Effector CD4-positive, alpha-beta T cell (primary cell): ENCODE measurements around the gene DNAH8.

Experiments
- DNase-seq: peaks from one replicate; pipeline ENCODE4 v3.0.0-alpha.2; 2020
- total RNA-seq: gene quantifications from one replicate; lab custom pipeline; 2026; lab: John Stamatoyannopoulos, UW

Gene DNAH8, protein sequence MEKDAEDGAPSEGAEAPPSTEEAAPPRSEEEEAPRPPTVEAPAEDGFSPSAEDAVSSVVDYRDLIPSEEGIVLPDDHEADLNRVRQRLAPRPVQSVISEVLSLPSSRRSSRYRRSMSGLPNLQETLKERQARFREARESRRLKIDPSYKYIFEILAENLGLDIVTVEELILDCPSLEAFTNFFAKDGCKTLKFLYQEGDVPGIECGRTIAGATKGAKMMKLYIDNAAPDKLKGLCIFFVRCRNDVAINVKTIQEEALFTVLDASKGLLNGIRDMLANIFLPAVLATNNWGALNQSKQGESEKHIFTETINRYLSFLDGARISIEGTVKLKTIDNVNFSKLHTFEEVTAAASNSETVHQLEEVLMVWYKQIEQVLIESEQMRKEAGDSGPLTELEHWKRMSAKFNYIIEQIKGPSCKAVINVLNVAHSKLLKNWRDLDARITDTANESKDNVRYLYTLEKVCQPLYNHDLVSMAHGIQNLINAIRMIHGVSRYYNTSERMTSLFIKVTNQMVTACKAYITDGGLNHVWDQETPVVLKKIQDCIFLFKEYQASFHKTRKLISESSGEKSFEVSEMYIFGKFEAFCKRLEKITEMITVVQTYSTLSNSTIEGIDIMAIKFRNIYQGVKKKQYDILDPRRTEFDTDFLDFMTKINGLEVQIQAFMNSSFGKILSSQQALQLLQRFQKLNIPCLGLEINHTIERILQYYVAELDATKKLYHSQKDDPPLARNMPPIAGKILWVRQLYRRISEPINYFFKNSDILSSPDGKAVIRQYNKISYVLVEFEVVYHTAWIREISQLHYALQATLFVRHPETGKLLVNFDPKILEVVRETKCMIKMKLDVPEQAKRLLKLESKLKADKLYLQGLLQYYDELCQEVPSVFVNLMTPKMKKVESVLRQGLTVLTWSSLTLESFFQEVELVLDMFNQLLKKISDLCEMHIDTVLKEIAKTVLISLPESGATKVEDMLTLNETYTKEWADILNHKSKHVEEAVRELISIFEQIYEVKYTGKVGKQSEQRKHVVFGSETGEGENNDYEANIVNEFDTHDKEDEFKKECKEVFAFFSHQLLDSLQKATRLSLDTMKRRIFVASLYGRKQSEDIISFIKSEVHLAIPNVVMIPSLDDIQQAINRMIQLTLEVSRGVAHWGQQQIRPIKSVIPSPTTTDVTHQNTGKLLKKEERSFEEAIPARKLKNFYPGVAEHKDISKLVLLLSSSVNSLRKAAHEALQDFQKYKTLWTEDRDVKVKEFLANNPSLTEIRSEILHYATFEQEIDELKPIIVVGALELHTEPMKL (N-terminal part only)
- 3.9 reads per million, percentile 15 among the genes with 10 or more reads in this experiment for total RNA-seq

DNA sequence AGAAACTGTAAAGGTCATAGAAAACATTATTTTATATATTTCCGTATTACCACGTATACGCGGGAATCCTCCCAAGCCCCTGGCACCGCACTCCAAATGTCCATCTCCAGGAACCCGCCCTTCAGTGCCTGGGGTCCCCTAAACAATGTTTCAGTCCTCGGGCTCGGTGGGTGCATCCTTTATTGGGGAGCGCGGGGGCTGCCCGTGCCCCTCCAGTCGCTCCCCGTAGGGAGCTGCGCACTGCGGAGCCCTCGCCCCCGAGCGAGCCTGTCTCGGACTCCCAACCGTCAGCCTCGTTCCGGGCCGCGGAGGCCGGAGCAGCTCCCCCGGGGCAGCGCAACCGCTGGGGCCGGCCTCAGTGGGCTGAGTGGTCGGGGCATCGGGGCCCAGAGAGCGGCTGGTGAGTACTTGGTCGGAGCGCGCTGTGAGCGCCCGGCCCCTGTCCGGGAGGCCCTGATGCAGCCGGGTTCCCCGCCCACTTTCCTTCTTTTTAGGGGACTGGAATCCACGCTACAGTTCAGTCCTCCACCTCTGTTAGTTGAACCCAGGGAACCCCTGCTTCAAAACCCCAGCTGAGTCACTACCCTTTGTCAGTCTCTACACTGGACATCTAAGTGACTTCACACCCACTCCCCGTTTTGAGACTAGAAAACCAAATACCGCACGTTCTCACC, at the start of gene DNAH8:
TSS of gene DNAH8 (plus strand) at position 296 of the 674 bp plus-strand sequence. CDS start 7,499 bp downstream, outside the sequence.
- no peak for DNase-seq

DNA sequence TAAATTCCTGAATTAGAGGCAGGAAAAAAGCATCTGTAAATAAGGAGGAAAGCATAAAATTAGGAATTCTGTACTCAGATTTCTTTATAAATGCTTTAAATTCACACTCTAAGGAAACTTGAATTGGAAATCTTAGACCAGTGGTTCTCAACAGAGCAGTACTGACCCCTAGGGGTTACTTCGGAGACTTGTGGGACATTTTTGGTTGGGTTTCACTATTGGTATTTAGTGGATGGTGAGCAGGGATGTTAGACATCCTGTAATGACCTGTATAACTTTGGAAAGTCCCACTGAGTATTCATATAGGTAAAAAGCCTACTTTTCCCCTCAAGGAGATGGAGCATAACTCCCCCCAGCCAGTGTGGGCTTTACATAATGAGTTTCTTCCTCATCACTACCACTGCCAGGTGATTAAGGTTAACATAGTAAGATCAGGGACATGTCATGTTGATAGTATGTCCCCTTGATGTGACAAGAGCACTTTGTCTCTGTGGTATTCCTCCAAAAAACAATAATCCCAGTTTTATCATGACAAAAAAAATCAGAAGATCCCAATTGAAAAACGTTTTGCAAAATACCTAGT, 43.1 kb upstream of the DNAH8 start:
- DNase-seq, result peak; percentile 13

DNA sequence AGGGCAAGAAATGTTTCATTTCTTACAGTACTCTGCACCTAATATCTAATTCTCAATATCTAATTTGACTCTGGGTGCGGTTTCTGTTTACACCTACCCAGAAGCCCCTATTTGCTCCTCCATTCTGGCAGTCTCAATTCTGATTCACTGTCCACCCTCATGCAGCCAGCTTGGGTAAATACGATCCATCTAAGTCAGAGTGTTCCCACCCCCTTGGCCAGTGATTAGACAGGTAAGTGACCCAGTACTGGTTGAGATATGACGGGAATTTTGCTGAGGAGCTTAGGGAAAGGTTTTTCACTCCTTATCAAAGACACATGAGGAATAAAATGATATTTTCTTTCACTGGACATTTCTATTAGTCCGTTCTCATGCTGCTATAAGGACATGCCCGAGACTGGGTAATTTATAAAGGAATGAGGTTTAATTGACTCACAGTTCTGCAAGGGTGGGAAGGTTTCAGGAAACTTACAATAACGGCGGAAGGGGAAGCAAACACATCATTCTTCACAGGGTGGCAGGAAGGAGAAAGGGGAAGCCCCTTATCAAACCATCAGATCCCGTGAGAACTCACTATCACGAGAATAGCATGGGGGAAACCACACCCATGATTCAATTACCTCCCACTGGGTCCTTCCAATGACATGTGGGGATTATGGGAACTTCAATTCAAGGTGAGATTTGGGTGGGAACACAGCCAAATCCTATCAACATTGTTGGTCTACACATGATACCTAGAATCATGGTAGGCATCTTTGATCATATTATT, 41.5 kb upstream of the DNAH8 start:
- DNase-seq, result no peak

DNA sequence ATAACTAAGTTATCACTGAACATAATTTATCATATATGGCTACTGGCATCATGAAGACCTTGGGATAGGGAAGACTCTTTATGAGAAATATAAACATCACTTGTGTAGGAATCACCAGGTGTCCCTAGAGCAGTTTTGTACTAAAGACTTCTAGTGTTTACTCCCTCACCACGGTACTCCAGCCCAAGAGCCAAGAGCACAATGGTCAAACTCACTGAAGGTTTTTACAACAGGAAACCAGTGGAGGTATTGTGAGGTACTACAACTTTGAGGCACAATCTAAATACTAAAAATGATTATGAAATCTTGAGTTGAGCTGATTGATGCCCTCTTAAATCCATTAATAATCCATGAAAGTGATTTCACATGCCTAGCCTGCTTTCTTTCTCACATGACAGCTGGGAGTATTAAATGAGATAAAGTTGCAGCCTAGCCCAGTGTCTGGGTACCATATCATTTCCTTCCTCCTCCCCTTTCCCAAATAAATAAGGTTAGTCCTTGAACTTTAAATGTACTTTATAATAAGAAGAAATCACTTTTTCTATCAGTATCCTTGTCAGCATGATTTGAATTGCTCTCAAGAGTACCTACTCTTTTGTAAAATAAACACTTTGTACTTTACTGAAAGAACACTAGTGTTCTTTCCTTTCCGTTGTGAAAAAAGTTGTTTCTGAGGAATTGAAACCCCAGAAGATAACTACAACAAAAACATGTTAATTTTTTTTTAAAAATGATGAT, 38.7 kb upstream of the DNAH8 start:
- DNase-seq, result no peak

DNA sequence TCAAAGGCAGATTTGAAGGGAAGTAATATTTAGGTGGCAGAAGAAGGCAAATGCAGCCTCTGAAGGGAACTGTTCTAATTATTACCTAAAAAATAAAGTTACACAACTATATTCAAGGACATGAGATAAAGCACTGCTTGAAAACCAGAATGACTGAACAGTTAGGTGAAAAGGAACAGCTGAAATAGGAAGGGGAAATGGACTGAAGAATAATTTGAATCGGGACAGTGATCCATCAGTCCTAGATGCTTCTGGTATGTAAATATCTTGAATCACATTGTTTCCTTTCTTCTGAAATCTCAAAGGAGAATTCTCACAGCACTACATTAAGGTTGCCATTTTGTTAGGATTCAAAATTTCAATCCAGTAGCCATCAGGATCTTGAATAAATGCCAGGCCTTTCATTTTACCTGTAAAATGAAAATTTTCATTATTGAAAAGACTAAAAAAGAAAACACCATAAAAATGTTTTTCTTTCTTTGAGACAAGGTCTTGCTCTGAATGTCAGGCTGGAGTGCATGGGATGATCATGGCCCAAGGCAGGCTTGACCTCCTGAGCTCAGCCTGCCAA, 38.1 kb upstream of the DNAH8 start:
- no peak for DNase-seq

DNA sequence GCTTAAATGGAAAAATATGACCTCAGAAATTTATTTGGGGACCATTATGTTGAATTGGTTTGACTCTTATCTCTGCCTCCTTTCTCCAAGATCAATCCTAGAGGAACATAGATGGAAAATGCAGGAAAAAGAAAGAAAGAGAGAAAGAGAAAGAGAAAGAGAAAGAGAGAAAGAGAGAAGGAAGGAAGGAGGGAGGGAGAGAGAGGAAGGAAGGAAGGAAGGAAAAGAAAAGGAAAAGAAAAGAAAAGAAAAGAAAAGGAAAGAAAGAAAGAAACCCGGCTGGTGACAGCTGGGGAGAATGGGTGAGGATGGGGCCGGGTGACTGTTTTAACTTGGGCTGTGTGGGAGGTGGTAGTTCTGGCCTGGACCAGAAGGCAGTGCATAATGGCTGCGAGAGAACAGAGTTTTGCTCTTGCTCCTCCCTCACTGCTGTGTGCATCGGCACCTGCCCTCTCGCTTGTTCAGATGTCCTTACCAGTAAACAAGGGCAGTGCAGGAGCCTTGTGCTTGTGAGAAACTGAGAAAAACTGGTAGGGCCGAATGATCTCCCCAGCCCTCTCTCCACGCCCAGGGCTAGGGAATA, 36.8 kb upstream of the DNAH8 start:
- DNase-seq, result no peak

DNA sequence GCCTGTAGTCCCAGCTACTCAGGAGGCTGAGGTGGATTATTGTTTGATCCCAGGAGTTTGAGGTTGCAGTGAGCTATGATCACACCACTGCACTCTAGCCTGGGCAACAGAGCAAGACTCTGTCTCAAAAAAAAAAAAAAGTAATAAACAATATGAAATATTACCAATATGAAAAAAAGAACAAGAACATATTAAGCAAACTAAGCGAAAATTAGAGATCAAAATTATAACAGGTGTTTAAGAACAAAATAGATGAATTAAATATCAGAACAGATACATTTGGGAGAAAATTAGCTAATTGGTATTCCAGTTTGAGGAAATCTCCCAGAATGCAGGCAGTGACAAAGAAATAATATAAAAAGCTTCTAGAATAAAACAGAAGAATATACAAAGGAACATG, 35.4 kb upstream of the DNAH8 start:
- DNase-seq, result no peak

DNA sequence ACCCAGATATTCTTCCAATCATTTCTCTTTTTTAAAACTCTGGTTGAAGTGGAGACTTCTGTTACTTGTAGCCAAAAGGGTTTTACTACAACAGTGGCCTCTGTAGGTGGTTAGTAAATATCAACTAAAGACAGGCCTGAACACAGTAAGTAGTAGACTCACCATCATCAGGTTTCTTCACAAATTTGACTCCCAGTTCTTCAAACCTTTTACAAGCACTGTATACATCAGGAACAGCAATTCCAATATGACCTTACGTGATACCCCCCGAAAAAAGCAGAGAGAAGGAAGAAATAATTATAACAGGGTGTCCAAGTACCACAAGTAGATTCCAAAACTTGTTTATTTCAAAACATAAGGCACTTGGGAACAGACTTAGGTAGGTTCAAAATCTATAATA, 33.3 kb upstream of the DNAH8 start:
- DNase-seq, result no peak

DNA sequence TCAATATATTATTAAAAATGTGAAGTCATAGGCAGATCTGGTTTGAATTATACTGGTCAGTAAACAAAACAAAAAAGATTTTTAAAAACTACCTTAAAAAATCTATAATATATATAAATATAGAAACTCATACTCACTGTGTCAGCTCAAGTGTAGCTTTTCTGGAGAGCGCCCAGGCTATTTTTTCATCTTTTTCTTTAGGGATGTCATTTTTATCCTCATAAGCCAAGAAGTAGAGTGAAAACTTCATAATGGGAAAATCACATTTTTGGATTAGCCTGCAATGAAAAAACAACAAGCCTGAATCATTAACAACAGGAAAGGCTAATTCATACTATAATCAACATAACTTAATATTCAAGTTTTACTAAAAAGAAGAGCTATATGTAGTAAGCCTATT, 30.9 kb upstream of the DNAH8 start:
- DNase-seq, result no peak

DNA sequence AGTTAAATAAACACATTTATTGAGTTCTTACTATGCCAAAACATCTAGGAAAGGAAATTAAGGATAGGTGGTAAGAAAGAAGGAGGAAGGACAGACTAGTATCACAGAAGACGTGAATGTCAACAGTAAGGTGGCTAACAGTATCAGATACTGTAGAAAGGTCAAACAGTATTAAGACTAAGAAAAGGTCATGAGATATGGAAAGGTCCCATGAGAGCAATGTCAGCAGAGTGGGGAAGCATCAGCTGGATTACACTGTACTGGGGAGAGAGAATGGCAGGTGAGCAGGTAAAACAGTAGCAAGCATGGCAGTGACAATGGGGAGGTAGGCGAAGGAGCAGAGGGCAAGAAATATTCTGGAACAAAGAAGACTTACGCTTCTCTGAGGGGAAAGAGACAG, 30.2 kb upstream of the DNAH8 start:
- no peak for DNase-seq

DNA sequence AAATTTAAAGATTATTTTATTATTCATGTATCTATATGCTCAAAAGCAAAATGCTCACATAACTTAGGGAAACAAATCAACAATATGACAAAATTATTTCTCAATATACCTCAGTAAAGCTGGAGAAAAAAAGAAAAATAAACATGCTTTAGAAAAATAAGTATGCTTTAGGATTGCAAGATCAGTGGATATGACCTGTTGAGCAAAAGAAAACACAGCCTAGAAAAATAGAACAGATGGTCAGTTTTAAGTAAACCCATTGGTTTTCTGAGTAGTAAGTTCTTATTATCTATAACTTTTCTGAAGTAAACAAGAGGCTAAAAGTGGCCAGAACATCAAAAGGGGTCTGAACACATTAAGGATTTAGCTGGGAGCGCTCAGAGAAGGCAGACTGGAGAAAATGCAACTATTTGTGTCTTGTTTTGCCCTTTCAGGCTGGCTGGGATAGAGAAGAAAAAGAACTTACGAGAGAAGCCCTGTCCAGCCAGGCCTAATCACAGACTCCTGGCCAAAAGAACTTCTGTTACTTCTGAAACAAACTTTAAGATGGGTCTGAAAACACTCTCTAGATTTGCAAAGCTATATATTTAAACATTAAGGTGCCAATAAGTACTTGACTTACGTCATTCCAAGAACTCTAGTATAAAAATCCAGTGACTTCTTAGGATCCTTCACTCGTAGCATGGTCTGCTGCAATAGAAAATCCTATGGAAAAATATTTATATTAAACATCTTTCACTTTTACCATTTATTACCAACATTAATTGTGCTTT, 28.7 kb upstream of the DNAH8 start:
- no peak for DNase-seq

DNA sequence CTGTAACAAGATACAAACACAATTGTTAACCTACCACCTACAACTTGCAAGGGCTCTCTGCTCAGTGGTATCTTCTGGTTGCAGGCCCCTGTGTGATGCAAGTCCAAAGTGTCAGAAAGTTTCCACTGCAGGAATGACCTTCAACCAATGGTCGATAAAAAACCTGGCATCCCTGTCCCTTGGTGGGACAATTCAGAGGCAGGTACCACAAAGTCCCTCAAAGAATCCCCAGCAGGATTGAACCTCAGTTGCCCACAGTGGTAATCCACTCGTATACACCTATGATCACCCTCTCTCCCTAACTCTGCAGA, 28.1 kb upstream of the DNAH8 start:
- no peak for DNase-seq

DNA sequence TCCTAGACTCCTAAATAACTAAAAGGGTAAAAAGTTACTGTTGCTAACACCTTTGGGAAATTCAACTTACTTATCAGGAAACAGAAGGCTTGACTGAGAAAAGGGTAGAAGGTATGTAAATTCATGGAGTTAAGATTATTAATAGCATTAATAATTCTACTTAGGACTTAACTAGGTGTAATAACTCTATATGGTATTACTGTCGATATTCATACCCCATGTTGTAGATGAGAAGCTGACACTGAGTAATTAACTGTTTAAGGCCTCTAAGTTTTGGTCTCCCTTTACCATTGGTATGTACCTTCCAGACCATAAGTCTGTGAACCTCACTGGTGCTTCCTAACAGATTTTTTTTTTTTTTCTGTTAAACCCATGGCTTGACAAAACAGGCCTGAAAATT, 27.6 kb upstream of the DNAH8 start:
- DNase-seq, result no peak

DNA sequence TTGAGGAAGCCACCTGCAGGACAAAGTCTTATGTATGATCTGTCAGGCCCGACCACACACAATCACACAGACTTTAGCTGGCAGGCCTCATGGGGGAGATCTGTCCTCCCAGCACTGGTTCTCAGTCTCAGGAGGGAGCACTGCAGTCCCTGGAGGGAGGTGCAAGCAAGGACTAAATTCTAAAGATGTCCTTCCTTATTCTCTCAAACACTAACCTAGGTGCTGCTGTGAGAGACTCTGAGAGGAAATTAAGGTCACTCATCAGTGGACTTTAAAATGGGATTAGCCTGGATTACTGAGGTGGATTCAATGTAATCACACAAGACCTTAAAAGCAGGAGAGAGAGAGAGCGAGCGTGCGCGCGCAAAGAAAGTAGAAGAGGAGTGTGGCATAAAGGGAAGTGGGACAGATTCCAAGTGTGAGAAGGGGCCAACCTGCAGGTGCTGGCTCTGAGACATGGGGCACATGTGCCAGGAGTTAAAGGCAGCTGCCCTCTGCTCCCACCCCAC, 26.5 kb upstream of the DNAH8 start:
- DNase-seq, result no peak

DNA sequence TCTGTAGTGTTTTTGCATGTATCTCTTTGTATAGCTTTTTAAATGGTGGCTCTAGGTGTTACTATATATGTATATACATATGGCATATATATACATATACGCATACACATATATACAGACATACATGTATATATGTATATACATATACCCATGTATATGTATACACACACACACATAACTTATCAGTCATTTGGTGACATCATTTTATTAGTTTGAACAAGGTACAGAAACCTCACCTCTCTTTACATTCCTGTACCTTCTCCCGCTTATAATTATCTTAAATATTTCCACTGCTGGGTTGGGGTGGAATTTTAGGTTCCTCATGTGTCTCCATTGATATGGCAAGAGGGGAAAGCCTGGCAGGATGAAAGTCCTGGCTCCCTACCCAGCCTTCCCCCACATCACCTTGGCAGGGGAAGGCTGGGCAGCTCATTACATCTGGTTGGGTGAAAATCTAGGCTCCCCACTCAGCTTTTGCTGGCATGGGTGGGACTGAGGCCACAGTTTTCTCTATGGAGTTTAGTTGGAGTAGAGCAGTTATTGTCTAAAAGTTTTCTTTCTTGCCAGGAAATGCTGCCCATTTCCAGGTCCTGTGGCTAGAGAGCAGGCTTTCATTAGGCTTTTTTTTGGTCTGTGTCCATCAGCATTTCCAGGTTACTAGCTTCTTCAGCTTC, 19.7 kb upstream of the DNAH8 start:
- no peak for DNase-seq

DNA sequence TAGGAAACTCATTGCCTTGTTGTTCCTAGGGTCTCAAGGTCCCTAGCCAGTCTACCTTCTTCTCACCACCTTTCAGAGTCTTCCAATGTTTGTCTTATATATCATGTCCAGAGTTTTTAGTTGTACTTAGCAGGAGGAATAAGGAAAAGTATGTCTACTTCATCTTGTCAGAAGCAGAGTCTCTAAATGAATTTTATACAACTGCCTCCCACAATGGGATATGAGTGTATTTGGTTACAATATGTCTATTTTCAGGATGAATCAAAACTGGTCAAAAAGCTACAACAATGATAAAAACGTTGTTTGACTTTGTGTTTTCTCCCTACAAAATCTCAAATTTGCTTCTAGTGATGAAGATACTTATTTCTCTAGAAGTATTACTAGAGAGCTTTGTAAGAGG, 19.2 kb upstream of the DNAH8 start:
- no peak for DNase-seq

DNA sequence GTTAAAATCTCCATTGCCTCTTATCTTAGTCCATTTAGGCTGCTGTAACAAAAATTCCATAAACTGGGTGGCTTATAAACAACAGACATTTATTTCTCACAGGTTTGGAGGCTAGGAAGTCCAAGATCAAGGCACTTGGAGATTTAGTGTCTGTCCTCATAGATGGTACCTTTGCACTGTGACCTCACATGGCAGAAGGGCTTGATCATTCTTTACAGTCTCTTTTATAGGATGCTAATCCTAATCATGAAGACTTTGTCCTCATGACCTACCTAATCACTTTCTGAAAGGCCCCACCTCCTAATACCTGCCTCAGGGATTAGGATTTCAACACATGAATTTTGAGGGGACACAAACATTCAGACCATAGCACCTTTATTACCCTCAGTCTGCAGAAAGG, 18.8 kb upstream of the DNAH8 start:
- DNase-seq, result no peak

DNA sequence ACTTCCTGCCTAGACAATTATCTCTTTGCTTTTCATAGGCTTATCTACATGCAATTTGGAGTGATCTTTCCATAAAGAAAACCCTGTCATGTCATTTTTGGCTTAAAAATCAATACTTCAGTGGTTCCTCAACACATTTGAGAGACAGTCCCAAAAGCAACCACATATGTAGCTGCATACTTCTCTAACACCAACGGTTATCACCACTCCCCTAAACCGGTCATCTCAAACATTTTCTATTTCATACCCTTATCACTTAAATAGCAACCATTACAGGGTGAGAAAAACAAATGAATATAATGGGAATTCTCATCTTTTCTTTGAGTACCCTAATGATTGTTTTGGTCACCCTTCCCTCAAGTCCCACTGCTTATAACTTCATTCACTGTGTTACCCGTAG, 17.3 kb upstream of the DNAH8 start:
- no peak for DNase-seq
